ENCODE measurements around the gene SGK1. TPM values are rescaled to one million over a fixed set of nuclear protein-coding genes. Genes with fewer than 3 reads are reported as not detected.

The SGK1 gene
- polyA plus RNA-seq, 1 donor from 2014 or later = 10.3 TPM

DNA sequence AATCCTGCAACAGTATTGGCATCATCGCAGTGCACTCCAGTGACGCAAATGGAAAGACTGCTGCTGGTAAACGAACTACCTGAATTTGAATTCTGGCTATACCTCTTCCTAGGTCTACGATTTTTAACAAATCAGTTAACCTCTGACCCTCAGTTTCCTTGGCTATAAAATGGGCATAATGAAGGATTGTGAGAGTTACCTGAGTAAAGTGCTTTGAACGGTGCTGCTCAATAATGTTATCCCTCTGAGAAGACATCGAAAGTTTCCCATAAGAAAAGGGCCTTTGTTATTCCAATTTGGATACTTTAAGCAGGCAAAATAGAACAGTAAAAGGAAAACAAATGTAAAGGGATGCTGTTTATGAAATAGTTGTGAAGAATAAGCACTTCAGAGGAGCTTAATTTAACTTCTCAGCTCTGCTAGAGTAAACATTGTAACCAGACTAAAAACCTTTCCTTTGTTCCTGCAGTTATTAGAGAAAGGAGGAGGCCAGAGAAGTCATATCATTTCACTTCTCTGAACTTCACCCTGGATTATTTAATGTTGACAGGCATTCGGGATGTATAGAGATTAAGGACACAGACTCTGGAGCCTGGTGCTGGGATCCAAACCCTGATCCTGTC is 5.8 kb downstream of the SGK1 start:
- TF ChIP-seq SMC3 (conservative IDR thresholded peaks at IDR 0.05; ENCODE audit: poor library complexity) = no peak
- Histone ChIP-seq H3K4me3 (ENCODE audit: low read length) (no peak overlapping the region), H3K79me2 (replicated peaks; ENCODE audit: insufficient read depth, low read length) (no peaks in the 10 kb centered on the region), H4K20me1 (ENCODE audit: insufficient read depth) (no peaks in the 10 kb centered on the region), H3K27ac (ENCODE audit: low read length) (no peak overlapping the region), H2AFZ (ENCODE audit: low read depth, low read length) (no peak overlapping the region), H3K9me3 (ENCODE audit: low read length) (no peaks in the 10 kb centered on the region), H3K27me3 (ENCODE audit: insufficient read depth, low read depth, low read length) (no peaks in the 10 kb centered on the region), H3K9ac (ENCODE audit: low read length) (no peak overlapping the region), H3K4me2 (ENCODE audit: low read length) (no peak overlapping the region), H3K36me3 (ENCODE audit: insufficient read depth, low read length) (no peaks in the 10 kb centered on the region), H3F3A (ENCODE audit: insufficient read depth, low read length, poor library complexity, severe bottlenecking) (no peaks in the 10 kb centered on the region), H3K9me2 (ENCODE audit: insufficient read depth, low read length) (no peaks in the 10 kb centered on the region)

DNA sequence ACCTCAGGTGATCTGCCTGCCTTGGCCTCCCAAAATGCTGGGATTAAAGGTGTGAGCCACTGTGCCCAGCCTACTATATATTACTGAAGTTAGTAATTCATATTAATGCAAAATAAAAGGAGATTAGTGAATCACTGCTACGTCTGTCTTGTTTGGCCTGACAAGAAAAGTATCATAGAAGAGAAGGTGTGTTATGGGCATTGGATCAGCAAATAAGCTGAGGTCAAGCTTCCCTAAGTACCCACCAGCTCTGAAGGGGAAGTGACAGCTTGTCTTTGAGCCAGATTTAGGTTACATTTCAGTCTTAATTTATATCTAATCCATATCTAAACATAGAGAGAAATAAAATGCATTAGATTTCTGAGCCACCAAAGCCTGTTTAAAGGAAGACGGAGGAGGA is 7.1 kb downstream of the SGK1 start:
- TF ChIP-seq, protein P1, sequence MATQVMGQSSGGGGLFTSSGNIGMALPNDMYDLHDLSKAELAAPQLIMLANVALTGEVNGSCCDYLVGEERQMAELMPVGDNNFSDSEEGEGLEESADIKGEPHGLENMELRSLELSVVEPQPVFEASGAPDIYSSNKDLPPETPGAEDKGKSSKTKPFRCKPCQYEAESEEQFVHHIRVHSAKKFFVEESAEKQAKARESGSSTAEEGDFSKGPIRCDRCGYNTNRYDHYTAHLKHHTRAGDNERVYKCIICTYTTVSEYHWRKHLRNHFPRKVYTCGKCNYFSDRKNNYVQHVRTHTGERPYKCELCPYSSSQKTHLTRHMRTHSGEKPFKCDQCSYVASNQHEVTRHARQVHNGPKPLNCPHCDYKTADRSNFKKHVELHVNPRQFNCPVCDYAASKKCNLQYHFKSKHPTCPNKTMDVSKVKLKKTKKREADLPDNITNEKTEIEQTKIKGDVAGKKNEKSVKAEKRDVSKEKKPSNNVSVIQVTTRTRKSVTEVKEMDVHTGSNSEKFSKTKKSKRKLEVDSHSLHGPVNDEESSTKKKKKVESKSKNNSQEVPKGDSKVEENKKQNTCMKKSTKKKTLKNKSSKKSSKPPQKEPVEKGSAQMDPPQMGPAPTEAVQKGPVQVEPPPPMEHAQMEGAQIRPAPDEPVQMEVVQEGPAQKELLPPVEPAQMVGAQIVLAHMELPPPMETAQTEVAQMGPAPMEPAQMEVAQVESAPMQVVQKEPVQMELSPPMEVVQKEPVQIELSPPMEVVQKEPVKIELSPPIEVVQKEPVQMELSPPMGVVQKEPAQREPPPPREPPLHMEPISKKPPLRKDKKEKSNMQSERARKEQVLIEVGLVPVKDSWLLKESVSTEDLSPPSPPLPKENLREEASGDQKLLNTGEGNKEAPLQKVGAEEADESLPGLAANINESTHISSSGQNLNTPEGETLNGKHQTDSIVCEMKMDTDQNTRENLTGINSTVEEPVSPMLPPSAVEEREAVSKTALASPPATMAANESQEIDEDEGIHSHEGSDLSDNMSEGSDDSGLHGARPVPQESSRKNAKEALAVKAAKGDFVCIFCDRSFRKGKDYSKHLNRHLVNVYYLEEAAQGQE (IDR thresholded peaks at IDR 0.05; ENCODE audit: borderline replicate concordance) = no peak
- TF ChIP-seq RAD21 (conservative IDR thresholded peaks at IDR 0.05) = no peak
- no peak for TF ChIP-seq EZH2 (IDR thresholded peaks at IDR 0.05; ENCODE audit: borderline replicate concordance, insufficient read depth, low read length, poor library complexity, severe bottlenecking)
- TF ChIP-seq EP300 (conservative IDR thresholded peaks at IDR 0.05; ENCODE audit: poor library complexity, severe bottlenecking) = no peak
- no peak for TF ChIP-seq SMC3 (conservative IDR thresholded peaks at IDR 0.05; ENCODE audit: poor library complexity)
- Histone ChIP-seq H4K20me1 (ENCODE audit: insufficient read depth) (no peaks in the 10 kb centered on the region), H3K27ac (ENCODE audit: low read length) (no peak overlapping the region), H3K9ac (ENCODE audit: low read length) (no peak overlapping the region), H3K9me2 (ENCODE audit: insufficient read depth, low read length) (no peaks in the 10 kb centered on the region), H3K79me2 (replicated peaks; ENCODE audit: insufficient read depth, low read length) (no peaks in the 10 kb centered on the region), H3K4me3 (ENCODE audit: low read length) (no peak overlapping the region), H3K27me3 (ENCODE audit: insufficient read depth, low read depth, low read length) (no peaks in the 10 kb centered on the region), H3K4me2 (ENCODE audit: low read length) (no peak overlapping the region), H3F3A (ENCODE audit: insufficient read depth, low read length, poor library complexity, severe bottlenecking) (no peaks in the 10 kb centered on the region), H3K36me3 (ENCODE audit: insufficient read depth, low read length) (no peaks in the 10 kb centered on the region), H2AFZ (ENCODE audit: low read depth, low read length) (no peak overlapping the region), H3K9me3 (ENCODE audit: low read length) (no peaks in the 10 kb centered on the region)

DNA sequence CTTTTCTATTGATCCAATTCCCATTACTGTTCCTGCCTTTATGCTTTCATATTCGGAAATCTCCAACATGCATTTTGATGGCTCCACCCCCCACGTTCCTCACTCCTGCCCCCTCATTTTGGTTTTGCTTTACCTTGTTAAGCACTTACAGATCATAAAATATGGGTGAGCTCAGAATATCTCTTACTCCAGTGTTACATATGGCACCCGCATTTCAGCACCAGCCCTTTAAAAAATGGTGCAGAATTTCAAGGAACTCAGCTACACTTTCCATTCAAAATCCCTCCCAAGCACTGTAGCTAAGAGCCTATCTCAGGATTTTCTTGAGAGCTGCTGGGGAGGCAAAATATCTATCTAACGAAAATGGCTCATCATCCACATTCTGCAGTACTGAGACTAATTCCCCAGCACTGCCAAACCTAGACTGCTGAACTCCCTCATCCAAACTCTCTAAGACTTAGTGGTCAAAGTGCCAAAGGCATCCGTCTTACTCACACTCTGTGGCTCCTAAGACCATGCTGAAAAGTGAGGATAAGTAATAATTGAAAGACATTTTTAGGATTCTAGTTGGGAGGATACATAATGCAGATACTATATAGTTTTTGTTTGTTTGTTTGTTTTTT is 7.8 kb downstream of the SGK1 start:
- TF ChIP-seq MXI1 (conservative IDR thresholded peaks at IDR 0.05; ENCODE audit: poor library complexity, severe bottlenecking) (no peak), TAF1 (IDR thresholded peaks at IDR 0.05; ENCODE audit: low read depth) (no peak), POLR2AphosphoS5 (IDR thresholded peaks at IDR 0.05) (no peak)
- TF ChIP-seq, protein P1 (IDR thresholded peaks at IDR 0.05; ENCODE audit: borderline replicate concordance) = no peak
- Histone ChIP-seq H3F3A (ENCODE audit: insufficient read depth, low read length, poor library complexity, severe bottlenecking) (no peaks in the 10 kb centered on the region), H2AFZ (ENCODE audit: low read depth, low read length) (no peak overlapping the region), H3K9me3 (ENCODE audit: low read length) (no peaks in the 10 kb centered on the region), H3K27ac (ENCODE audit: low read length) (no peak overlapping the region), H3K9ac (ENCODE audit: low read length) (no peak overlapping the region), H4K20me1 (ENCODE audit: insufficient read depth) (no peaks in the 10 kb centered on the region), H3K4me2 (ENCODE audit: low read length) (no peak overlapping the region), H3K36me3 (ENCODE audit: insufficient read depth, low read length) (no peaks in the 10 kb centered on the region), H3K79me2 (replicated peaks; ENCODE audit: insufficient read depth, low read length) (no peaks in the 10 kb centered on the region), H3K9me2 (ENCODE audit: insufficient read depth, low read length) (no peaks in the 10 kb centered on the region), H3K27me3 (ENCODE audit: insufficient read depth, low read depth, low read length) (no peaks in the 10 kb centered on the region), H3K4me3 (ENCODE audit: low read length) (no peak overlapping the region)
